IPS-15b (cell line): ENCODE data around the gene POU3F1.

Experiments
- H3K27me3 ChIP-seq: one replicate; pipeline ENCODE4 v1.6.1; 2013; ENCODE audit warnings: low read length; ENCODE audit not compliant: control insufficient read depth, insufficient read depth
- H3K36me3 ChIP-seq: one replicate; pipeline ENCODE4 v1.6.1; 2013; ENCODE audit warnings: low read length; ENCODE audit not compliant: control insufficient read depth, insufficient read depth
- H3K4me1 ChIP-seq: one replicate; pipeline ENCODE4 v1.6.1; 2013; ENCODE audit warnings: mild to moderate bottlenecking, low read length; ENCODE audit not compliant: control insufficient read depth, insufficient read depth
- H3K4me3 ChIP-seq: one replicate; pipeline ENCODE4 v1.5.1; 2013; ENCODE audit warnings: low read depth, low read length
- H3K9ac ChIP-seq: one replicate; pipeline ENCODE4 v1.6.1; 2013; ENCODE audit warnings: low read depth, mild to moderate bottlenecking, low read length
- H3K9me3 ChIP-seq: one replicate; pipeline ENCODE4 v1.6.1; 2013; ENCODE audit warnings: mild to moderate bottlenecking, low read length; ENCODE audit not compliant: control insufficient read depth, insufficient read depth

Gene POU3F1

DNA sequence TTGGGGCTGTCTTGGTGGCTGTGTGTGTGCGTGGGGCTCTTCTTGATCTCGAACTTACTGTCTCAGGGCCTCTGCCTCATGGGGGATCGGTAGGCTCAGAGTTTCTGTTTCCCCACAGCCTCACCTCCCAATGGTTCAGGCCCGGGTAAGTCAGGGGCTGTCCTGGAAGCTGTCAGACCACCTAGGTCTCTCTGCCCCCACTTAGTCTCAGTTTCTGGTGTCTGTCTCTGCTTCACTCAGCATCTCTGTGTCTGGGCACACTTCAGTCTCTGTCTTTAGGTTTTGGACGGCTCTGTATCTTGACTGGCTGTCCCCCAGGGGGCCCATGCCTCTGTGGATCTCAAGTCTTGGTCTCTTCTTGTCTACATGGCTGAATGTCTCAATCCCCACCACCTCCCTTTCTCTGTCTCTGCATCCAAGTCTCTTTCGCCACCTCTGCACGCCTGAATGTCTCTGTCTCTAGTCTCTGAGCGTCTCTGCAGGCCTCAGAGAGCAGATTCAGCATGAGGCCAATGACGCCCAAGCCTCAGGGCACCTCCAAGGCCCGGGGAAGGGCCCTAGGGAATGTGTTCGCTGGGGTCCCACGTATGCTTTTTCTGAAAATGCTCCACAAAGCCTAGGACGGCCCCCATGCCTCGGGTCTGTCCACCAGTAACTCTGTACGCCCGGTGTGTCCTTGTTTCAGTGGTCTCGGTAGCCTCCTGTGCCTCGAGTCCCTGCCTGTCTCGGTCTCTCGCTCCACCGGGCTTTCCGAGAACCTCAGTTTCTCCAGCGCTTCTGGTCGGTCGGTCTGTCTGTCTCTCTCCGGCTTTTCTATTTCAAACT is 42.1 kb downstream of the POU3F1 start:
- H3K4me1 ChIP-seq = peaks cover 46% of the 10 kb centered on the region

DNA sequence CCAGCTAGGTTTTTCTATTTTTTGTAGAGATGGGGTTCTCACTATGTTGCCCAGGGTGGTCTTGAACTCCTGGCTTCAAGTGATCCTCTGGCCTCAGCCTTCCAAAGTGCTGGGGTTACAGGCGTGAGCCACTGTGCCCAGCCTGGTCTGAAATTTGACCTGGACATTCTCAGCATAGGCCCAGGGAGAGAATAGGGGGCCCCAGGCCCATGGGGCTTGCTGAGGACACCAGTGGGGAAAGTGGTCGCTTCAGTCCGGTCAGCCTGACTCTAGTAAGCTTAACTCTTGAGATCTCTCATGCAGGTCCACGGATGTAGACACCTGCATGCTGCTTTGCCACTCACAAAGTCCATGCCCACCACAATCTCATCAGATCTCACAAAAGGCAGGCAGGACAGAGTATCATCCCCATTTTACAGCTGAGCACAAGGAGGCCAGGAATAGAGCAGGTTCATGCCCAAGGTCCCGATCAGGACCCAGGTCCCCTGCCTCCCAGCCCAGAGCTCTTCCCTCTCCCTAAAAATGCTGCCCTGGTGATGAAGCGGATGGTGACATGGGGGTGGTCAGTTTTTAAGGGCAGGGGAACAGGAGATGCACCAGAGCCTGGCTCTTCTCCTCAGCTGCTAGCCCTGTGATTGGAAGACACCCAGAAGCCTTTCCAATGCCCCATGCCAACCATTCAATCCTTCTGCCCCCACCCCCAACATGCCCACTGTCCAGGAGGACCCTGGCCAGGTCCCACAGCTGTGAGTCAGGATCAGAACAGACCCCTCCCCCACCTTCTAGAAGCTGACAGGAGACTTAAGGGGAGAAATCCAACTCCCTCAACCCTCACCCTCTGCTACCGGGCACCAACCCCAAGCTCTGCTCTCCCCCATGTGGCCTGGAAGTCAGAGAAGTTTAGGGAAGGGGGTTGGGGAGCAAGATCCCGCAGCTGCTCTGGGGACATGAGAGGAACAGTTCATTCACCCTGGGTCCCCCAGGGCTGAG is 43.0 kb downstream of the POU3F1 start:
- Histone ChIP-seq H3K9me3 (no peaks in the 10 kb centered on the region), H3K27me3 (no peaks in the 10 kb centered on the region), H3K4me1 (peaks cover 44% of the 10 kb centered on the region), H3K4me3 (peak overlapping the region; percentile 76), H3K9ac (no peak overlapping the region), H3K36me3 (no peaks in the 10 kb centered on the region)

More for the DNA sequence above, 42.1 kb downstream of the POU3F1 start:
- Histone ChIP-seq H3K9ac (peak overlapping the region; percentile 41), H3K36me3 (no peaks in the 10 kb centered on the region), H3K4me3 (peak overlapping the region; percentile 76), H3K9me3 (no peaks in the 10 kb centered on the region), H3K27me3 (no peaks in the 10 kb centered on the region)

DNA sequence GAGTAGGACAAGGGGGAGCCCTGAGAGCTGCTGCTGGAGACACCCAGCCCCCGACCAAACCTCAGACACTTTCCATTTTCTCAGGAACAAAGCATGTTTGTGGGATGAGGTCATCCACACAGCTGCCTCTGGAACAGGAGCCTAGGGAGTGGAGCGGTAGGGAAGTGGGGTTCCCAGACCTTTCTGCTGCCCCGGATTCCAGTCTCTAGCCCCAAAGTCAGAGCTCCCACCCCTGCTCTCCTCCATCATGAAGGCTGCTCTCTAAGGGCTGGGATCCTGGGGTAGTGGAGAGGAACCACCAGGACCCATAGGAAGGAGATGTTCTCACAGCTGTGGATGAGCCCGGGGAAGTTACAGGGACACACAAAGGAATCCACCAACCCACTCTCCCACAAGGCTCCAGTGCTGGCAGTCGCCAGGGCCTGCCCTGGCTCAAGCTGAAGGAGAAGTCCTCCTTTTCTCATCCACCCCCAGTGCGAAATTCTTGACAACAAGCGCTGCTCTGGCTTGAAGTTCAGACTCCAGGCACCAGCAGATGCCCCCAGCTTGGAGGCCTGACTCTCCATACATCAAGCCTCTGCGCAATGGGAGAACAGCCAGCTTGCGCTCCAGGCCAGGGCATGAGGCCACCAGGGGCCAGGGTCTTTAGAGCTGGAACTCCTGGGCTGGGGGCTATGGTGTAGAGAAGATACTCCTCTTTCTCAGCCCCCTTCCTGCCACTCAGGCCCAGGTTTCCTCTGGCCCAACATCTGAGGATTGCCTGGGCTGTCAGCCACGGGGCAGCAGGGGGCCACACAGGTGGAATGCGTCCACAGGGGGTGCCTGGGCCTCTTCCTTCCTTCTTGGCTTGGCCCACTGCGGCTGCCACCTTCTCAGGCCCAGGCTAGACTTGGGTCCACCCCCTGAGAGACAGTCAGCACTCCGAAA is 45.8 kb downstream of the POU3F1 start:
- peaks cover 6% of the 10 kb centered on the region for H3K36me3 ChIP-seq

DNA sequence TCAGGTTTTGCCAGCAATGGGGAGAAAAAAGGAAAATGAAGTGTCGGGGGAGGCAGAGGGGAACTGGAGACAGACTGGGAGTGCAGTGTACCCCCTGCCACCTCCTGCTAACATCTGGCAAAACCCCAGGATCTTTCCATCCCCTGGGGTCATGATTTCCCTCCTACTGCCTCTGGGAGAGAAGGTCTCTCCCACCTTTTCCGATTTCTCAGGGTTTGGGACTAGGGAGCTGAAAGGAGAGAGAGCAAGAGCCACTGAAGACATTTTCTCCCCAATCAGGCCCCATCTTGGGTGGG is 46.4 kb downstream of the POU3F1 start:
- Histone ChIP-seq H3K4me3 (peak overlapping the region; percentile 9), H3K4me1 (peaks cover 38% of the 10 kb centered on the region), H3K36me3 (peaks cover 6% of the 10 kb centered on the region), H3K9ac (no peak overlapping the region), H3K9me3 (no peaks in the 10 kb centered on the region), H3K27me3 (no peaks in the 10 kb centered on the region)

More for the DNA sequence above, 45.8 kb downstream of the POU3F1 start:
- Histone ChIP-seq H3K27me3 (no peaks in the 10 kb centered on the region), H3K9ac (peak overlapping the region; percentile 14), H3K9me3 (no peaks in the 10 kb centered on the region), H3K4me1 (peaks cover 37% of the 10 kb centered on the region), H3K4me3 (peak overlapping the region; percentile 9)

DNA sequence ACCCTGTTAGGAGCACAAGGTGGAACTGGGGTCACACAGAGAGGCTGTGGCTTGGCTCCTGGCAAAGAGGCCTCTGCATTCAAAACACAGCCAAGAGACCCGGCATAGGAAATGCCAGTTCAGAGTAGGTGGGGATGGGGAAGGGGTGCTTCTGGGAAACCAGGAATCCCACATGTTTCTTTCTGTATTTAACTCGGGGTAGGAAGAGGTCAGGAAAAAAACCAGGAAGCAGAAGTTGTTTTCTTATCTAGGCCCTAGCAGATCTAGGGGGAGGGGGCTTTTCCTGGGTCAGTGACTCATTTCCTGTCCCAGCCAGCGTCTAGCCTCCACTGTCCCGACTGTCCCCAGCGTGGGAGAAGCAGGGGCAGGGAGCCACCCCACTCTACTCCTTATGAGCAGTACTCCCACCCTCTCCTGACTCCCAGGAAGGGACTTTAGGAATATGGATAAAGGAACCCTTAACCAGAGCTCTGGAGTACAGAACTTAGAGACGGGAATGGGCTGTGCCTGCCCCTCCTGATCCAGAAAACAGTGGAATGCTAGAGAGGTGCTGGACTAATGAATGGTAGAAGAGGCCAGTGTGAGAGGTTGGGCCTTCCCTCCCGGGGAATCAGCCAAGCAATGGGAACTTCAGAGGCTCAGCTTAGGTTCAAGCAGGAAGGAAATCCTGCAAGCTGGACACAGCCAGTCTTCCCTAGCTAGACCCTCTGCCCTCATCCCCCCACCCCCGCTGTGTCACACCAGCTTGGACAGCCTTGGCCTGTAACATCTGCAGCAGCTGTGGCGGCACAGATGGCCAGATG is 47.0 kb downstream of the POU3F1 start:
- Histone ChIP-seq H3K36me3 (peaks cover 6% of the 10 kb centered on the region), H3K4me1 (peaks cover 42% of the 10 kb centered on the region), H3K9me3 (no peaks in the 10 kb centered on the region), H3K4me3 (peak overlapping the region; percentile 9), H3K27me3 (no peaks in the 10 kb centered on the region), H3K9ac (peak overlapping the region; percentile 3)

DNA sequence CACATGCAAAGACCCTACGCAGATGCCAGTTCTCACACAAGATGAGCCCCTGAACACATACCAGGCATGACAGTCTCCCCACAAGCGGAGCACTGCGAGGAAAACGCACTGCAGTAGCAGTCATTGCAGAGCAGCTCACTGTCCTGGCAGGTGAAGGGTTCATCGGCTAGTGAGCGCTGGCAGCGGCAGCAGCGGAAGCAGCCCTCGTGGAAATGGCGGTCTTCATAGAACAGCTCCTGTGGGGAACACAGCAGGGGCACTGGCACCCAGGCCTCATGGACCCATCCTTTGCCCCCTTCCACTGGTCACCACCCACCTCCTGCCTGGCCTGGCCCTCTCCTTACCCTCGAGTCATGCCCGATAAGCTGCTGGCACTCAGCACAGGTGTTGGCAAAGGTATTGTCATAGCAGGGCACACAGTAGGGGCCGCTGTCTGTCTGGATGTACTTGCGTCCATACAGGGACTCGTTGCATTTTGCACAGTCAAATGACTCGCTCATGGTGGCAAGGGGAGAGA is 47.6 kb downstream of the POU3F1 start:
- H3K4me1 ChIP-seq = peaks cover 36% of the 10 kb centered on the region
- H3K36me3 ChIP-seq = peaks cover 6% of the 10 kb centered on the region
- H3K9ac ChIP-seq = peak overlapping the region; percentile 3
- no peaks in the 10 kb centered on the region for H3K9me3 ChIP-seq
- no peak overlapping the region for H3K4me3 ChIP-seq
- no peaks in the 10 kb centered on the region for H3K27me3 ChIP-seq

DNA sequence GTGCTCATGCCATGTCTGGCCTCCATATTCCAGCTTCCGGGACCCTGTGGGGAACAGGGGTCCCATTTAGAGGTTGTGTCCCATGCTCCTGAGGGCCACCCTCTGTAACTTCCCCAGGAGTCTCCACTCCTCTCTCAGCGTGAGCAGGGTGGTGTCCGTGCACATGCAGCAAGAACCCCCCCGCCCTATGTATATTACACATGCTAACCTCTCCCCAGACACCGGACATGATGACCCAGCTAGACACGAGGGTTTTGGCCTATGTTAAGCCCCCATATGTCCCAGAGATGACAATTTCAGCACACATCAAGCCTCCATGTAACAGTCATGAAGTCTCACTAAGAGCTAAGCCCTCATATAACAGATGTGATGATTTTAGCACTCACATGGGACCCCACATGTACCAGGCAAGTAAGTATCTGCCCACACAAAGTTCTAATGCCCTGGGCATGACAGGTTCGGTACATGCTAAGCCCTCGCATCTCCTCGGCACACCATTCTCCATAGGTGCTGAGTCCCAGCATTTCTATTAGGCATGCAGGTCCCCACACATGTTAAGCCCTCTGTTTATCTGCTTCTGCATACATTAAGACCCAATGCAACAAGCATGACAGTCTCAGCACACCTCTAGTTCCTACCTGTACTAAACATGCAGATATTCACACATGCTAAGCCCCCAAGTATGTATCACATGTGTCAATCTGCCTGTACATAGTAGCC is 48.3 kb downstream of the POU3F1 start:
- no peak overlapping the region for H3K9ac ChIP-seq
- H3K9me3 ChIP-seq = no peaks in the 10 kb centered on the region
- peaks cover 6% of the 10 kb centered on the region for H3K36me3 ChIP-seq
- H3K4me3 ChIP-seq = no peak overlapping the region
- H3K4me1 ChIP-seq = peaks cover 31% of the 10 kb centered on the region
- H3K27me3 ChIP-seq = no peaks in the 10 kb centered on the region

DNA sequence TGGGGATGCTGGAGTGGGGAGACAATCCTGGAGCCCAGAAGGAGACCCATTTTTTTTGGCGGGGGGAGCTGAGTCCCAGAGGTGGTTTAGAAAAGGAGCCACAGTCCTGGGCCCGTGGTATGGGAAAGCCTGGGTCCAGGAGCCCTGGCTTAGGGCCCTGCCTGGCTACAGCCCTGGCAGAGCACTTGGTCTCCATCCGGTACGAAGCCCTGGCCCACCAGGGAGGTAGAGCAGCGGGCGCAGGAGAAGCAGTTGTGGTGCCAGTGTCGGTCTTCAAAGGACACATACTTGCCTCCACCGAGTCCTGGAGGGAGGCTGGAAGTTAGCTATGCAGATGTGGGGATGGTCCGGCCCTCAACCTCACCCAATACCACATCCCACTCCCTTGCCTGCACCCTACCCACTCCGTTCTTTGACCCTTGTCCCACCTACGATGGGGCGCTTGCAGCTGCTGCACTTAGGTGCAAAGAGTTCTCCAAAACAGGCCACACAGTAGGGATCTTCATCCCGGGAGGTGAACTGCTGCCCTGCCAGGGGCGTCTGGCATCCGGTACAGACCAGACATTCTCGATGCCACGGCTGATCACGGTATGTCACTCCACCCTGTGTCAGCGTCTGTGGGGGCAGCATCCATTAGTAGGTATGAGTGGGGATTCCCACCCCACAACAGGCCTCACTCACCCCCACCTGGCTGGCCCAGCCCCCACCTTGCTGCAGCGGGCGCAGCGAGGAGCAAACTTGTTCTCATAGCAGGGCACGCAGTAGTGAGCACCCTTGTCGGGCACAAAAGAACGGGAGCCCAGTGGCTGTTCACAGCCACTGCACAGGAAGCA is 49.1 kb downstream of the POU3F1 start:
- Histone ChIP-seq H3K27me3 (no peaks in the 10 kb centered on the region), H3K9me3 (no peaks in the 10 kb centered on the region), H3K4me1 (peaks cover 31% of the 10 kb centered on the region), H3K9ac (no peak overlapping the region), H3K4me3 (no peak overlapping the region), H3K36me3 (peaks cover 6% of the 10 kb centered on the region)

DNA sequence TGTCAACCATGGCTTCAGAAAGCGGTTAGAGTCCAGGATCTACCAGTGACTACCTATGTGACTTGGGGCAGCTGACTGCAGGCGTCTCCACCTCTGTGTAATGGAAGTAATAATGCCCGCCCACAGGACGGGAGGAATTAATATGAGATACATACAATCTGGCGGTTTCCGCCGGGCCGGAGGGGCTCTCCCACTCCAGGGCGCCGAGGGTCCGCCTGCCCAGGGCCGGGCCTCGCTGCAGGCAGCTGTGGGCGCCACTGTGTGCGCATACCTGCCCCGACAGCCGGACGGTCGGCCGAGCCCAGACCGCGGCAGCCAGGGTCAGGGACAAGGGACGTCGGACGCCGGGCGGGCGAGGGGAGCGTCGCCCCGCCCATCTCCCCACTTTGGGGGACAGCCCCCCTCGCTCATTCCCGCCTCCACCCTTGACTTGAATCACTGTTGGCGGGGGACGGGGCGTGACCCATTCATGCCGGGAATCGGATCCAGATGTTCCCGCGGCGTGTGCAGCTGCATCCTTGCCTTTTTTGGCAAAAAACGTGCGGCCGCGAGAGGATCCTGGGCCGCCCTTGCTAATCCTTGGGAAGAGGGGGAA is 50.7 kb downstream of the POU3F1 start:
- H3K27me3 ChIP-seq = no peaks in the 10 kb centered on the region
- peak overlapping the region; percentile 53 for H3K4me3 ChIP-seq
- H3K9me3 ChIP-seq = no peaks in the 10 kb centered on the region
- peaks cover 6% of the 10 kb centered on the region for H3K36me3 ChIP-seq
- H3K4me1 ChIP-seq = peaks cover 22% of the 10 kb centered on the region
- H3K9ac ChIP-seq = peak overlapping the region; percentile 74
